GM18951 (cell line): Measurements from ENCODE around the gene NDUFB11.

Experiments
- POLR2A ChIP-seq: IDR thresholded peaks from 4 replicates; pipeline ENCODE4 v1.6.1; 2011; ENCODE audit warnings: mild to moderate bottlenecking; ENCODE audit not compliant: insufficient read length, insufficient read depth; ENCODE audit errors: extremely low read depth
- in situ Hi-C: fragments of 300-500 bp; cut with MboI; formaldehyde crosslinking; loops from one replicate; pipeline ENCODE4 v1.12.0; 2022; ENCODE audit warnings: low sequenced_read_pairs, mixed read lengths, inconsistent platforms; ENCODE audit not compliant: unreplicated experiment

Gene NDUFB11

GRCh38 chrX:47171996-47172395 is 27.5 kb upstream of the NDUFB11 start:
- in situ Hi-C loops, result no loop called here

GRCh38 chrX:47170861-47171692 is 26.6 kb upstream of the NDUFB11 start:
- TF ChIP-seq POLR2A, result no peak
- in situ Hi-C loops, result no loop called here

More at GRCh38 chrX:47171996-47172395, 27.5 kb upstream of the NDUFB11 start:
- no peak for TF ChIP-seq POLR2A

- in situ Hi-C loops, result no loop called here
- TF ChIP-seq POLR2A, result no peak
These were observed 25.4 kb upstream of the NDUFB11 start for GRCh38 chrX:47169726-47170515.

- TF ChIP-seq POLR2A, result no peak
- in situ Hi-C loops, result no loop called here
These were observed 24.8 kb upstream of the NDUFB11 start for GRCh38 chrX:47169273-47169672.

GRCh38 chrX:47168495-47169073 is 24.1 kb upstream of the NDUFB11 start:
- TF ChIP-seq POLR2A, result no peak
- in situ Hi-C loops, result no loop called here

GRCh38 chrX:47166126-47166525 is 21.6 kb upstream of the NDUFB11 start:
- in situ Hi-C loops, result no loop called here
- no peak for TF ChIP-seq POLR2A

GRCh38 chrX:47164420-47164819 is 19.9 kb upstream of the NDUFB11 start:
- in situ Hi-C loops, result no loop called here
- no peak for TF ChIP-seq POLR2A

GRCh38 chrX:47162927-47163583 is 18.6 kb upstream of the NDUFB11 start:
- in situ Hi-C loops, result no loop called here
- no peak for TF ChIP-seq POLR2A

GRCh38 chrX:47160781-47161180 is 16.3 kb upstream of the NDUFB11 start:
- in situ Hi-C loops, result no loop called here
- no peak for TF ChIP-seq POLR2A

GRCh38 chrX:47158781-47159180 is 14.3 kb upstream of the NDUFB11 start:
- no peak for TF ChIP-seq POLR2A
- in situ Hi-C loops, result no loop called here

- in situ Hi-C loops, result no loop called here
- TF ChIP-seq POLR2A, result no peak
These were observed 13.6 kb upstream of the NDUFB11 start for GRCh38 chrX:47158131-47158530.

GRCh38 chrX:47156611-47157520 is 12.4 kb upstream of the NDUFB11 start:
- in situ Hi-C loops, result no loop called here

More at GRCh38 chrX:47156611-47157520, 12.4 kb upstream of the NDUFB11 start:
- no peak for TF ChIP-seq POLR2A
